Effector memory CD8-positive, alpha-beta T cell (primary cell): ENCODE measurements around the gene SF3B6.
A peak's percentile ranks its signal among the peaks of the same experiment; 100 is the strongest.
"Not testable (repeated sequence)": the region's sequence is repeated elsewhere in the genome, so short reads cannot be mapped to it uniquely, and the experiment has no call there.

Experiments
- ATAC-seq: fragments of 150-1000 bp; cut with Tn5 transposase; replicated peaks from 2 replicates; pipeline ENCODE4 v1.10.0; 2021; ENCODE audit warnings: mild to moderate bottlenecking, moderate library complexity
- DNase-seq, 3 experiments: peaks; one replicate each; pipeline ENCODE4 v3.0.0; 2021
- H3K27ac Mint-ChIP-seq, 2 donors: one replicate each; pipeline ENCODE4 v1.8.0; 2022; ENCODE audit warnings: mild to moderate bottlenecking in 2 of 2, mixed read lengths in 2 of 2, moderate library complexity in 2 of 2
- H3K27me3 Mint-ChIP-seq, 2 donors: one replicate each; pipeline ENCODE4 v1.8.0; 2022; ENCODE audit warnings: mixed read lengths in 2 of 2
- H3K36me3 Mint-ChIP-seq: one replicate; pipeline ENCODE4 v1.8.0; 2022; ENCODE audit warnings: mild to moderate bottlenecking, moderate library complexity, mixed read lengths; ENCODE audit not compliant: insufficient read depth
- H3K4me1 Mint-ChIP-seq, 2 donors: one replicate each; pipeline ENCODE4 v1.8.0; 2022; ENCODE audit warnings: low read depth in 2 of 2, mixed read lengths in 2 of 2
- H3K4me3 Mint-ChIP-seq, 2 donors: one replicate each; pipeline ENCODE4 v1.8.0; 2022; ENCODE audit warnings: mild to moderate bottlenecking in 2 of 2, mixed read lengths in 2 of 2, moderate library complexity in 2 of 2
- H3K9me3 Mint-ChIP-seq, 2 donors: one replicate each; pipeline ENCODE4 v1.8.0; 2022; ENCODE audit warnings: mixed read lengths in 2 of 2

SF3B6 gene

DNA sequence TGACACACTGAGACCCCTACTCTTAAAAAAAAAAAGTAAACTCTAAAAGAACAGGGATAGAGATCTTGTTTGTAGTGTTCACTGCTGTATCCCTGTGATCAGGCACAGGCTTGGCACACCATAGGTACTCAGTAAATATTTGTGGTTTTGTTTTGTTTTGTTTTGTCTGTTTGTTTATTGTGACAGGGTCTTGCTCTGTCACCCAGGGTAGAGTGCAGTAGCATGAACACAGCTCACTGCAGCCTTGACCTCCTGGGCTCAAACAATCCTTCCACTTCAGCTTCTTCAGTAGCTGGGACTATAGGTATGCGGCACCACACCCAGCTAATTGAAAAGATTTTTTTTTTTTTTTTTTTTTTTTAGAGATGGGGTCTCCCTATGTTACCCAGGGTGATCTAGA is 23.2 kb downstream of the SF3B6 start:
- Mint-ChIP-seq H3K27ac (no peak overlapping the region), H3K9me3 (no peaks in the 10 kb centered on the region), H3K36me3 (peaks cover 3% of the 10 kb centered on the region), H3K27me3 (no peaks in the 10 kb centered on the region), H3K4me3 (no peak overlapping the region), H3K4me1 (peaks cover 3 to 8% of the 10 kb centered on the region in 2 donors)
- DNase-seq (no peak), ATAC-seq (no peak)

- no peak for ATAC-seq
- Mint-ChIP-seq H3K27me3 (no peaks in the 10 kb centered on the region), H3K4me3 (no peak overlapping the region), H3K27ac (no peak overlapping the region), H3K36me3 (peaks cover 13% of the 10 kb centered on the region), H3K9me3 (no peaks in the 10 kb centered on the region), H3K4me1 (peaks cover 12 to 18% of the 10 kb centered on the region in 2 donors)
- DNase-seq = no peak
These were observed 24.3 kb downstream of the SF3B6 start for GRCh38 chr2:24051833-24052232.

GRCh38 chr2:24050041-24050979 is 25.8 kb downstream of the SF3B6 start:
- Mint-ChIP-seq H3K4me3 (no peak overlapping the region), H3K27me3 (no peaks in the 10 kb centered on the region), H3K4me1 (peaks cover 16 to 27% of the 10 kb centered on the region in 2 donors), H3K9me3 (no peaks in the 10 kb centered on the region), H3K36me3 (peaks cover 13% of the 10 kb centered on the region), H3K27ac (peak overlapping the region in 1 of 2 donors; percentile 71)
- ATAC-seq (no peak), DNase-seq (peak in 1 of 3 experiments; percentile 5)

DNA sequence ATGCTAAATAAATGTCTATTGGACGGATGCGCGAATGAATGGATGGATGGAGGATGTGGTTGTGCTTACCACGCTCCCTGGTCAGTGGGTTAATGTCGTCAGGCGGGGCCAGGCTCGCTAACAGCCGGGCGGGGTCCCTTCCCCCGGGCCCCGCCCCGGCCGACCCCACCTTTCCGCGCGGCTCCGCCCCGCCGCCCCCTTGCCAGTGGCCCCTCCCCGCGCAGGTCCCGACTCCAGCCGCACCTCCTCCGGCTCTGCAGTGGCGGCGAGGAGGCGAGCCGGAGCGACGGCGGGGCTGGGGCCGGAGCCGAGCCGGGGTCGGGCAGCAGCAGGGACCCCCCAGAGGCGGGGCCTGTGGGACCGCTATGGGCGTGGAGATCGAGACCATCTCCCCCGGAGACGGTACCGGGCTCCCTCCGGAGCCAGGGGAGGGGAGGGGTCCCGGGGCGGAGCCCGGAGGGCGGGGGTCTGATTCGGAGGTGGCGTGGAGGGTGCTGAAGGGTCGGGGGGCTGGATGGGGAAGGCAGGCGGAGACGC is 26.6 kb downstream of the SF3B6 start, which contains the start of gene FKBP1B:
Gene FKBP1B, plus strand, starts transcription at position 257 of the 537 bp plus-strand sequence. Its CDS starts 109 bp downstream, at position 366.
- Mint-ChIP-seq H3K36me3 (peaks cover 13% of the 10 kb centered on the region), H3K4me3 (no peak within 1 kb of the TSS), H3K27me3 (no peaks in the 10 kb centered on the region), H3K9me3 (no peaks in the 10 kb centered on the region), H3K27ac (peak within 1 kb of the TSS in 1 of 2 donors; percentile 71), H3K4me1 (peaks cover 20 to 34% of the 10 kb centered on the region in 2 donors)
- DNase-seq (peak; percentile 36 to 47 (median 42)), ATAC-seq (peak; percentile 21)

GRCh38 chr2:24048769-24049484 is 27.2 kb downstream of the SF3B6 start:
- Mint-ChIP-seq H3K4me3 (no peak overlapping the region), H3K27me3 (no peaks in the 10 kb centered on the region), H3K9me3 (no peaks in the 10 kb centered on the region), H3K27ac (peak overlapping the region in 1 of 2 donors; percentile 71), H3K4me1 (peaks cover 20 to 34% of the 10 kb centered on the region in 2 donors), H3K36me3 (peaks cover 13% of the 10 kb centered on the region)
- ATAC-seq (no peak), DNase-seq (no peak)

- Mint-ChIP-seq H3K36me3 (peaks cover 13% of the 10 kb centered on the region), H3K4me3 (peak overlapping the region; percentile 98 to 99), H3K4me1 (peaks cover 20 to 34% of the 10 kb centered on the region in 2 donors), H3K27ac (peak overlapping the region; percentile 96 to 98), H3K27me3 (no peaks in the 10 kb centered on the region), H3K9me3 (no peaks in the 10 kb centered on the region)
- no peak for ATAC-seq
- no peak for DNase-seq
These were observed 28.5 kb downstream of the SF3B6 start for GRCh38 chr2:24047703-24048033.

GRCh38 chr2:24046930-24047702 is 29.0 kb downstream of the SF3B6 start, which contains the start of gene WDCP:
TSS of gene WDCP (minus strand) at chr2:24047391. CDS start at chr2:24039494, 7,897 bp downstream.
- Mint-ChIP-seq H3K9me3 (no peaks in the 10 kb centered on the region), H3K27ac (peak within 1 kb of the TSS; percentile 96 to 98), H3K4me3 (peak within 1 kb of the TSS; percentile 98 to 99), H3K4me1 (peaks cover 20 to 34% of the 10 kb centered on the region in 2 donors), H3K27me3 (no peaks in the 10 kb centered on the region), H3K36me3 (peaks cover 13% of the 10 kb centered on the region)
- ATAC-seq (peak; percentile 98), DNase-seq (peak; percentile 85 to 90 (median 88))

DNA sequence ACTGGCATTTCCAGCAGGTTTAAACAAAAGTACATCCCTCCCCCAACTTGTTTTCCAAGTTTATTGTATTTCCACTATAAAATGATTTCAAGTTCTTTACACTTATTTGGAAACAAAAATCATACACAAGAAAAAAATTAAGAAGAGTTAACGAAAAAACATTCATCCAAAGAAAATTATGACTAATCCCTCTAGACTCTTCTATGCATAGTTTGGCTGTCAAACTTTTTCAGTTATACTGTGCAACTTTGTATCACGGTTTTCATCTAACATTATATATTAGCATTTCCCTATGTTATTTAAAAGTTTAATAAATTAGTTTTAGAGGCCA is 29.6 kb downstream of the SF3B6 start:
- DNase-seq = no peak
- H3K27ac Mint-ChIP-seq = peak overlapping the region; percentile 96 to 98

DNA sequence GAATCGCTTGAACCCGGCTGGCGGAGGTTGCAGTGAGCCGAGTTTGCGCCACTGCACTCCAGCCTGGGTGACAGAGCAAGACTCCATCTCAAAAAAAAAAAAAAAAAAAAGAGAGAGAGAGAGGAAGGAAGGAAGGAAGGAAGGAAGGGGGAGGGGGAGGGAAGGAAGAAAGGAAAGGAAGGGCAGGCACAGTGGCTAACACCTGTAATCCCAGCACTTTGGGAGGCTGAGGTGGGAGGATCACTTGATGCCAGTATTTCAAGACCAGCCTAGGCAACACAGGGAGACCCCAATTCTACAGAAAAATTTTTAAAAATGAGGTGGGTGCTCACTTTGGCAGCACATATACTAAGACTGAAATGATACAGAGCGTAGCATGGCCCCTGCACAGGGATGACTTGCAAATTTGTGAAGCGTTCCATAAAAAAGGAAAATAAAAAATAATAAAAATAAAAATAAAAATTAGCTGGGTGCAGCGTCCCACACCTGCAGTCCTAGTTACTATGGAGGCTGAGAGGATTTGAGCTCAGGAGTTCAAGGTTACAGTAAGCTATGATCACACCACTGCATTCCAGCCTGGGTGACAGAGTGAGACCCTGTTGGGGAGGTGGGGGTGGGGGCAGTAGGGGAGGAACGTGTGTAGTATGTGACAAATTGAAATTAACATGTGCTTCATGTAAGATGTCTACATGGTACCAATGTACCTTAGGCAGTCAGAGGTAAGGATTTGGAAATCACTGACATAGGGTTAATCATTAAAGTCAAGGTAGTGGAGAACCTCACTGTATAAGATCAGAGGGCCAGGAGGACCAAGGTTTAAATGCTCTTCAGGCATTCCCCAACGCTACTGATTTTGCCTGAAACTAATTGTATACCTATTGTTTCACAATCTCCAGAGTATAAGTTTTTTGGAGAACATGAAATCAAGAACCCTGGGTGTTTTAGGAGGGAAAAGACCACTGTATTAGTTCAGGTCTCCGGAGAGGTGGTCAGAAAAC is 30.3 kb downstream of the SF3B6 start:
- Mint-ChIP-seq H3K27me3 (no peaks in the 10 kb centered on the region), H3K36me3 (peaks cover 13% of the 10 kb centered on the region), H3K4me1 (peaks cover 20 to 34% of the 10 kb centered on the region in 2 donors), H3K27ac (no peak overlapping the region), H3K9me3 (no peaks in the 10 kb centered on the region), H3K4me3 (peak overlapping the region in 1 of 2 donors; percentile 99)
- ATAC-seq = no peak
- no peak for DNase-seq

More for the DNA sequence above, 29.6 kb downstream of the SF3B6 start:
- peak overlapping the region; percentile 98 to 99 for H3K4me3 Mint-ChIP-seq
- H3K4me1 Mint-ChIP-seq = peaks cover 20 to 34% of the 10 kb centered on the region in 2 donors
- peaks cover 13% of the 10 kb centered on the region for H3K36me3 Mint-ChIP-seq
- no peaks in the 10 kb centered on the region for H3K27me3 Mint-ChIP-seq
- H3K9me3 Mint-ChIP-seq = no peaks in the 10 kb centered on the region
- no peak for ATAC-seq

DNA sequence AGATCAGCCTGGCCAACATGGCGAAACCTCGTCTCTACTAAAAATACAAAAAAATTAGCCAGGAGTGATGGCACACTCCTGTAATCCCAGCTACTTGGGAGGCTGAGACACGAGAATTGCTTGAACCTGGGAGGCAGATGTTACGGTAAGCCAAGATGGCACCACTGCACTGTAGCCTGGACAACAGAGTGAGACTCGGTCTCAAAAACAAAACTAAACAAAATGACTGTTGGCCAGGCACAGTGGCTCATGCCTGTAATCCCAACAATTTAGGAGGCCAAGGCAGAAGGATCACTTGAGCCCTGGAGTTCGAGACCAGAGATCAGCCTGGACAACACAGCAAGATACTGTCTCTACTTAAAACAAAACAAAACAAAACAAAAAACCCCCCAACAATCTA is 33.0 kb downstream of the SF3B6 start:
- not testable (repeated sequence) for DNase-seq, H3K27me3 Mint-ChIP-seq, ATAC-seq, H3K9me3 Mint-ChIP-seq, H3K4me3 Mint-ChIP-seq
- peaks cover 17 to 26% of the 10 kb centered on the region in 2 donors for H3K4me1 Mint-ChIP-seq
- peaks cover 15% of the 10 kb centered on the region for H3K36me3 Mint-ChIP-seq
- H3K27ac Mint-ChIP-seq = peak overlapping the region in 1 of 2 donors; percentile 5

GRCh38 chr2:24040511-24040910 is 35.6 kb downstream of the SF3B6 start:
- no peaks in the 10 kb centered on the region for H3K9me3 Mint-ChIP-seq

More at GRCh38 chr2:24040511-24040910, 35.6 kb downstream of the SF3B6 start:
- DNase-seq = no peak
- H3K4me3 Mint-ChIP-seq = no peak overlapping the region
- no peaks in the 10 kb centered on the region for H3K27me3 Mint-ChIP-seq
- ATAC-seq = no peak
- peaks cover 11 to 21% of the 10 kb centered on the region in 2 donors for H3K4me1 Mint-ChIP-seq
- no peak overlapping the region for H3K27ac Mint-ChIP-seq
- peaks cover 13% of the 10 kb centered on the region for H3K36me3 Mint-ChIP-seq
